Natural killer cell (primary cell): Measurements from ENCODE around the gene SZRD1. TPM values are rescaled to one million over a fixed set of nuclear protein-coding genes. Genes with fewer than 3 reads are reported as not detected.

Experiments
- ATAC-seq, 3 donors: fragments of 150-1000 bp in 2 of 3; fragments of 200-7000 bp in 1 of 3; cut with Tn5 transposase; 1 replicate in 1 of 3; 2 replicates in 2 of 3; pipeline ENCODE4 v1.10.0; 2021; ENCODE audit warnings: mild to moderate bottlenecking in 2 of 3, moderate library complexity in 2 of 3
- DNase-seq, 2 donors: peaks; one replicate each; pipeline versions ENCODE4 v3.0.0 to v3.0.0-alpha.2; 2013 to 2021; ENCODE audit warnings: mixed read lengths in 1 of 2
- H3K27ac ChIP-seq: one replicate; pipeline ENCODE4 v1.5.1; 2013; ENCODE audit warnings: mild to moderate bottlenecking, low read length
- H3K27me3 ChIP-seq: one replicate; pipeline ENCODE4 v1.6.1; 2013; ENCODE audit warnings: low read length; ENCODE audit not compliant: control insufficient read depth, insufficient read depth
- H3K36me3 ChIP-seq: one replicate; pipeline ENCODE4 v1.6.1; 2013; ENCODE audit warnings: low read length; ENCODE audit not compliant: control insufficient read depth, insufficient read depth
- H3K4me1 ChIP-seq: one replicate; pipeline ENCODE4 v1.6.1; 2013; ENCODE audit warnings: low read length; ENCODE audit not compliant: control insufficient read depth, insufficient read depth
- H3K4me3 ChIP-seq: one replicate; pipeline ENCODE4 v1.5.1; 2013; ENCODE audit warnings: low read length
- H3K9me3 ChIP-seq: one replicate; pipeline ENCODE4 v1.6.1; 2013; ENCODE audit warnings: low read length; ENCODE audit not compliant: control insufficient read depth, insufficient read depth
- H3K27ac Mint-ChIP-seq, 2 donors: one replicate each; pipeline ENCODE4 v1.8.0; 2022; ENCODE audit warnings: mild to moderate bottlenecking in 2 of 2, mixed read lengths in 2 of 2, moderate library complexity in 1 of 2
- H3K27me3 Mint-ChIP-seq, 2 donors: one replicate each; pipeline ENCODE4 v1.8.0; 2022; ENCODE audit warnings: low read depth in 2 of 2, mixed read lengths in 2 of 2
- H3K36me3 Mint-ChIP-seq: one replicate; pipeline ENCODE4 v1.8.0; 2022; ENCODE audit warnings: mixed read lengths
- H3K4me1 Mint-ChIP-seq, 2 donors: one replicate each; pipeline ENCODE4 v1.8.0; 2022; ENCODE audit warnings: mixed read lengths in 2 of 2
- H3K4me3 Mint-ChIP-seq: one replicate; pipeline ENCODE4 v1.8.0; 2022; ENCODE audit warnings: mild to moderate bottlenecking, moderate library complexity, mixed read lengths
- H3K9me3 Mint-ChIP-seq, 2 donors: one replicate each; pipeline ENCODE4 v1.8.0; 2022; ENCODE audit warnings: mixed read lengths in 2 of 2
- CTCF ChIP-seq: fragments of 200-600 bp; IDR thresholded peaks from one replicate; pipeline ENCODE4 v1.8.0; 2022; ENCODE audit warnings: antibody characterized with exemption
- WGBS: methylation state at CpG from one replicate; pipeline ENCODE4 v1.1.7; 2013; ENCODE audit warnings: missing lambda C conversion rate; ENCODE audit not compliant: insufficient coverage; 5-methylcytosine and 5-hydroxymethylcytosine counted together
- intact Hi-C: fragments of 100-400 bp; cut with micrococcal nuclease; formaldehyde crosslinking; loops from one replicate; pipeline ENCODE4 v1.14.2; 2022
- total RNA-seq, 4 donors: library from RNA; stranded (reverse); fragments of 120-200 nt in 1 of 4; gene quantifications; one replicate each; pipeline versions ENCODE4 v1.2.3 to v1.2.4, GENCODE V29; 2013 to 2022

Gene SZRD1, protein sequence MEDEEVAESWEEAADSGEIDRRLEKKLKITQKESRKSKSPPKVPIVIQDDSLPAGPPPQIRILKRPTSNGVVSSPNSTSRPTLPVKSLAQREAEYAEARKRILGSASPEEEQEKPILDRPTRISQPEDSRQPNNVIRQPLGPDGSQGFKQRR
- total RNA-seq = 100 to 1,000 TPM; 170 to 187 (median 177) TPM
- 78.6 TPM for total RNA-seq (2013)

DNA sequence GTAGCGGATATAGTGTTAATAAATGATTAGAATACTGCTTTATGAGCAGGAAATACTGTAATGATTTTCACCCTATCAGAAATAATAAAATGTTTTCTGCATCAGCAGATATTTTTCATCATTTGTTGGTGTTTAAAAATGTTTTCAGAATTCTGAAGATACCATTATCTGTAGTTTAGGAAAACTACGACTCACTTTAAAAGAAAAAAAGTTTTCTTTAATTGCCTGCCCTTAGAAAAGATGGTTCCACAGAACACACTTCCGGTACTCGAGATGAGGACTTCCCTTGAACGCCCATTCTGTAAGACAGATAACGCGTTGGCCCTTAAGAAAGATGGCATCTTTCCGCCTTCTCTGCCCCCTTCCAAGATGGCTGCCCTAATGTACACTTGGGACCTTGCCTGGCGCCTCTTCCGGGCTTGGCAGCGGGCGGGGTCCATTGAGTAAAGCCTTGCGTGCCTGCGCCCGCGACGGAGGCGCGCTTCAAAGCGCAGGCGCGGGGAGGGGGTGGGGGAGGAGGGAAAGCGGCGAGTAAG, at the start of gene SZRD1:
Gene SZRD1, plus strand, starts transcription at position 521 of the 536 bp plus-strand sequence. CDS start 16 bp downstream, outside the sequence.
- no peaks in the 10 kb centered on the region for H3K36me3 ChIP-seq
- H3K27ac Mint-ChIP-seq = peak within 1 kb of the TSS; percentile 98 to 99
- peak within 1 kb of the TSS; percentile 98 for H3K27ac ChIP-seq
- ATAC-seq (peak; percentile 83 to 95 (median 85)), DNase-seq (peak; percentile 89 to 99)
- no peaks in the 10 kb centered on the region for H3K9me3 Mint-ChIP-seq
- no peaks in the 10 kb centered on the region for H3K36me3 Mint-ChIP-seq
- no peak for TF ChIP-seq CTCF
- no peaks in the 10 kb centered on the region for H3K27me3 Mint-ChIP-seq
- H3K4me1 Mint-ChIP-seq = peaks cover 21 to 23% of the 10 kb centered on the region in 2 donors
- peaks cover 10% of the 10 kb centered on the region for H3K4me1 ChIP-seq
- H3K9me3 ChIP-seq = no peaks in the 10 kb centered on the region
- peak within 1 kb of the TSS; percentile 90 for H3K4me3 ChIP-seq
- peak within 1 kb of the TSS; percentile 96 for H3K4me3 Mint-ChIP-seq
- no peaks in the 10 kb centered on the region for H3K27me3 ChIP-seq
- WGBS = under 1% methylated on average over 23 of the region's 24 CpGs
- intact Hi-C loops = loop anchor here (1.0 to 10.0 kb wide), 5 partner anchors 14 to 532 kb away; partner anchors contain the start of genes FBXO42, NECAP2 and RNU1-2

GRCh38 chr1:16318555-16318954, 48.5 kb upstream of the SZRD1 start:
- ATAC-seq = no peak
- WGBS = 79% methylated on average over 3 of the region's 3 CpGs
- Mint-ChIP-seq H3K9me3 (no peaks in the 10 kb centered on the region), H3K36me3 (no peaks in the 10 kb centered on the region), H3K27me3 (no peaks in the 10 kb centered on the region), H3K27ac (peak overlapping the region in 1 of 2 donors; percentile 45), H3K4me3 (no peak overlapping the region), H3K4me1 (peaks cover 15 to 35% of the 10 kb centered on the region in 2 donors)
- no peaks in the 10 kb centered on the region for H3K9me3 ChIP-seq
- intact Hi-C loops = no loop called here
- no peak for DNase-seq
- H3K4me1 ChIP-seq = no peaks in the 10 kb centered on the region
- no peak overlapping the region for H3K27ac ChIP-seq
- H3K36me3 ChIP-seq = peaks cover 15% of the 10 kb centered on the region
- TF ChIP-seq CTCF = no peak
- no peak overlapping the region for H3K4me3 ChIP-seq
- H3K27me3 ChIP-seq = no peaks in the 10 kb centered on the region

DNA sequence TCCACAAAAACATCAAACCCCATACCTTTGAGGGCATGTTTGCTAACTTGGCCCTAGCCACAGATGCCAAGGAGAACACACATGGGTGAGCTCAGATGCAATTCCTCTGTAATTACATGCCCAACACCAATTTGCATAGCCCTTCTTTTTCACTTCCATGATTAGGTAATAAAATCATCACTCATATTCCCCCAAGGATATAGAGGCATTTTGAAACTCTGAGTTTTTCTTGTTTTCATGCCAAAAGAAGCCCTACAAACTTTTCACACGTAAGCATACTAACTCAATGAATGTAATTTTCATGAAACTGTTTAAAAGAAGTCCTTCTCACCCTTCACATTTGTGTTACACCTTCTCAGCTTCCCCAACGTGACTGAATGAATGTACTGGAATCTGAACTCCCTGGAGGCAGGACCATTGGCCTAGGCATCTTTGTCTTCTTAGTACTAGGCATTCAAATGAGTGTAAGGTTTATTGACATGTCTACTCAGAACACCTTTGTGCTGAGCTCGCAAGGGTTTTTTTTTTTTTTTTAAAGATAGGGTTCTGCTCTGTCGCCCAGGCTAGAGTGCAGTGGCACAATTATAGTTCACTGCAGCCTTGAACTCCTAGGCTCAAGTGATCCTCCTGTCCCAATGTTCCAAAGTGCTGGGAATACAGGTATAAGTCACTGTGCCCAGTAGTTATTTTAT, 45.7 kb upstream of the SZRD1 start:
- no peaks in the 10 kb centered on the region for H3K36me3 ChIP-seq
- H3K4me3 ChIP-seq = no peak overlapping the region
- 86% methylated on average over 4 of the region's 4 CpGs for WGBS
- H3K27ac Mint-ChIP-seq = no peak overlapping the region
- ATAC-seq (no peak), DNase-seq (no peak)
- no peaks in the 10 kb centered on the region for H3K36me3 Mint-ChIP-seq
- no peak for TF ChIP-seq CTCF
- peaks cover 11 to 28% of the 10 kb centered on the region in 2 donors for H3K4me1 Mint-ChIP-seq
- no peaks in the 10 kb centered on the region for H3K9me3 Mint-ChIP-seq
- no peaks in the 10 kb centered on the region for H3K4me1 ChIP-seq
- no peaks in the 10 kb centered on the region for H3K27me3 ChIP-seq
- H3K27ac ChIP-seq = no peak overlapping the region
- no peak overlapping the region for H3K4me3 Mint-ChIP-seq
- intact Hi-C loops = no loop called here
- H3K9me3 ChIP-seq = no peaks in the 10 kb centered on the region
- no peaks in the 10 kb centered on the region for H3K27me3 Mint-ChIP-seq
